ENCODE measurements around the gene PITPNM1. TPM values are rescaled to one million over a fixed set of nuclear protein-coding genes. Genes with fewer than 3 reads are reported as not detected.

PITPNM1 gene
- total and polyA plus RNA-seq, 3 experiments from 2014 or later: 49.6 to 109 (median 94.0) TPM

GRCh38 chr11:67497656-67498291 lies 7.4 kb downstream of the PITPNM1 start:
- no peaks in the 10 kb centered on the region for H3K27me3 Mint-ChIP-seq
- peaks cover 10 to 15% (median 14%) of the 10 kb centered on the region in 3 donors for H3K4me1 Mint-ChIP-seq
- H3K27ac Mint-ChIP-seq: peak overlapping the region in 1 of 8 donors; percentile 41
- Histone ChIP-seq H3K4me3 (ENCODE audit: low read length) (no peak overlapping the region), H3K9me3 (ENCODE audit: low read length) (no peaks in the 10 kb centered on the region), H3K4me1 (ENCODE audit: insufficient read depth, low read length) (no peaks in the 10 kb centered on the region), H3K36me3 (ENCODE audit: insufficient read depth, low read length) (peaks cover 18% of the 10 kb centered on the region), H3K27me3 (ENCODE audit: insufficient read depth, low read length, poor library complexity, severe bottlenecking) (no peaks in the 10 kb centered on the region), H3K27ac (ENCODE audit: low read depth, low read length) (no peak overlapping the region)
- no peak for DNase-seq
- peaks cover 8 to 89% (median 12%) of the 10 kb centered on the region in 3 donors for H3K36me3 Mint-ChIP-seq
- H3K9me3 Mint-ChIP-seq: no peaks in the 10 kb centered on the region
- ChIA-PET POLR2A (no interaction called here), CTCF (no interaction called here)
- H3K4me3 Mint-ChIP-seq: no peak overlapping the region

DNA sequence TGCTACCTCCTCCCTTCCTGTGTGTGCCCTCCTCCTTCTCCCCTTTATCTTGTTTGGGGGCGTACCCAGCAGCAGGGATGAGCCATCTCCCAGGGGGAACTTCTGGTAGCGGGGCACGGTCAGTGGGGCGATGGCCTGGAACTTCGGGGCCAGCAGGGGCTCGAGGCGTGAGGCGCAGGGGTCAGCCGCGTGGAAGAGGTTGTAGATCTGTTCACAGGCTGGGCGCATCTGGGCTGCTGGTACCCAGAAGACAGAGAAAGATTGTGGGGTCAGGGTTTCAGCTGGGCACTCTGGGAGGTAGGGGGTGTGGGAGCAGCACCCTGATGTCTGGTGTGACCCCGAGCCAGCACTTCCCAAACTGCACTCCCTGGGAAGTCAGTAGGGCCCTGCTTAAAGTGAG lies 9.1 kb downstream of the PITPNM1 start:
- Histone ChIP-seq H3K27ac (ENCODE audit: low read depth, low read length) (no peak overlapping the region), H3K27me3 (ENCODE audit: insufficient read depth, low read length, poor library complexity, severe bottlenecking) (no peaks in the 10 kb centered on the region), H3K36me3 (ENCODE audit: insufficient read depth, low read length) (peaks cover 18% of the 10 kb centered on the region), H3K9me3 (ENCODE audit: low read length) (no peaks in the 10 kb centered on the region), H3K4me1 (ENCODE audit: insufficient read depth, low read length) (no peaks in the 10 kb centered on the region), H3K4me3 (ENCODE audit: low read length) (no peak overlapping the region)
- Mint-ChIP-seq H3K27me3 (no peaks in the 10 kb centered on the region), H3K27ac (peak overlapping the region in 4 of 8 donors; percentile 39 to 93 (median 63)), H3K4me1 (peaks cover 7% of the 10 kb centered on the region in 3 donors), H3K9me3 (no peaks in the 10 kb centered on the region), H3K4me3 (no peak overlapping the region), H3K36me3 (peaks cover 7 to 86% (median 9%) of the 10 kb centered on the region in 3 donors)
- no peak for DNase-seq
- CTCF ChIA-PET: no interaction called here
- POLR2A ChIA-PET: no interaction called here

GRCh38 chr11:67495234-67496005 lies 9.7 kb downstream of the PITPNM1 start:
- H3K4me1 Mint-ChIP-seq: peaks cover under 1 to 3% (median under 1%) of the 10 kb centered on the region in 3 donors
- H3K9me3 Mint-ChIP-seq: no peaks in the 10 kb centered on the region
- Histone ChIP-seq H3K36me3 (ENCODE audit: insufficient read depth, low read length) (peaks cover 11% of the 10 kb centered on the region), H3K27ac (ENCODE audit: low read depth, low read length) (no peak overlapping the region), H3K9me3 (ENCODE audit: low read length) (no peaks in the 10 kb centered on the region), H3K27me3 (ENCODE audit: insufficient read depth, low read length, poor library complexity, severe bottlenecking) (no peaks in the 10 kb centered on the region), H3K4me1 (ENCODE audit: insufficient read depth, low read length) (no peaks in the 10 kb centered on the region), H3K4me3 (ENCODE audit: low read length) (no peak overlapping the region)
- no peak overlapping the region for H3K4me3 Mint-ChIP-seq
- CTCF ChIA-PET: no interaction called here
- H3K27ac Mint-ChIP-seq: peak overlapping the region in 1 of 8 donors; percentile 66
- no peak for DNase-seq
- H3K27me3 Mint-ChIP-seq: no peaks in the 10 kb centered on the region
- POLR2A ChIA-PET: interaction anchor here (0.6 kb wide), 1 partner anchor 69 kb away, joined by 4 read pairs; no protein-coding TSS in a partner anchor
- H3K36me3 Mint-ChIP-seq: peaks cover 0 to 86% (median 2%) of the 10 kb centered on the region in 3 donors

DNA sequence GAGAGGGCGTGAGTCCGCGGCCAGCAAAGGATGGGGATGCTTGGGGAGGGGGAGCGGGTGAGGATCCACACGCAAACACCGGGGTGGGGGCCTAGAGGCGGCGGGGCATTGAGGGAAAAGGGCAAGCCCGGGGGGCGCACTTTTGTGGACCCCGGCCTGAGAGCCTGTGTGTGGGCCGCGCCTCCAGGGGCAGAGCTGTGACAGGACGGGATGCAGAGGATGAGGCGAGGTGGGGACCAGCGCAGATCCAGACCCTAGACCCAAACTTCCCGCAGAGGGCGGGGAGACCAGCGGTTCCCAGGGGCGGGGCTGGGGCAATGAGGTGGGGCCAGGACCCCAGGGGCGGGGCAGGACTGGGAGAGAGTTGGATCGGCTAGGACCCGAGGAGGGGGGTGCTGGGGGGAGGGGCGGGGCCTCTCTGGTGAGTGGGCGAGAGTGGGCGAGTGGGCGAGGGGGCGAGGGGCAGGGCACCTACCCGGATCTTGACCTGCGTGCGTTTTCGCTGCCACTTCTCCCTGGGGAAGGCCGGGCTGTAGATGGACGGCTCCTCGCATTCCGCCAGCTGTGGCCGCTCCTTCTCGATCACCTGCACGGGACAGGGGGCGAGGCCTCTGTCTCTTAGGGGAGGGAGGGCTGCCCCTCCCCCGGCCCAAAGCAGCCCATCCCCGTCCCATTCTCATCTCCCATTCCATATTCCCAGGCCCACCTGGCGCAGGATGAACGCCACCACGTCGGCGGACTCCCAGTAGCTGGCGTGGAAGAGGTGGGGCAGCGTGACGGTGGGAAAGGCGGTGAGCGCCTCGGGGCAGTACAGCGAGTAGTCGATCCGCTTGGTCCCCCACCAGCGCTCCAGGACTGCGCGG lies 10.6 kb downstream of the PITPNM1 start:
- no peak for DNase-seq
- no peaks in the 10 kb centered on the region for H3K27me3 ChIP-seq (ENCODE audit: insufficient read depth, low read length, poor library complexity, severe bottlenecking)
- H3K27me3 Mint-ChIP-seq: no peaks in the 10 kb centered on the region
- H3K27ac Mint-ChIP-seq: peak overlapping the region in 2 of 8 donors; percentile 26 to 57
- peaks cover 9% of the 10 kb centered on the region for H3K36me3 ChIP-seq (ENCODE audit: insufficient read depth, low read length)
- peaks cover 0 to 88% (median 5%) of the 10 kb centered on the region in 3 donors for H3K36me3 Mint-ChIP-seq
- no peak overlapping the region for H3K27ac ChIP-seq (ENCODE audit: low read depth, low read length)
- CTCF ChIA-PET: no interaction called here
- H3K9me3 Mint-ChIP-seq: no peaks in the 10 kb centered on the region
- POLR2A ChIA-PET: interaction anchor here (0.6 kb wide), 1 partner anchor 69 kb away, joined by 4 read pairs; no protein-coding TSS in a partner anchor
- no peaks in the 10 kb centered on the region for H3K4me1 ChIP-seq (ENCODE audit: insufficient read depth, low read length)
- H3K4me3 Mint-ChIP-seq: no peak overlapping the region
- H3K4me1 Mint-ChIP-seq: peaks cover 3 to 7% (median 3%) of the 10 kb centered on the region in 3 donors
- no peak overlapping the region for H3K4me3 ChIP-seq (ENCODE audit: low read length)
- H3K9me3 ChIP-seq (ENCODE audit: low read length): no peaks in the 10 kb centered on the region

- Histone ChIP-seq H3K4me1 (ENCODE audit: insufficient read depth, low read length) (peaks cover under 1% of the 10 kb centered on the region), H3K4me3 (ENCODE audit: low read length) (no peak overlapping the region), H3K9me3 (ENCODE audit: low read length) (no peaks in the 10 kb centered on the region), H3K27ac (ENCODE audit: low read depth, low read length) (no peak overlapping the region), H3K27me3 (ENCODE audit: insufficient read depth, low read length, poor library complexity, severe bottlenecking) (no peaks in the 10 kb centered on the region), H3K36me3 (ENCODE audit: insufficient read depth, low read length) (peaks cover 14% of the 10 kb centered on the region)
- DNase-seq: no peak
- POLR2A ChIA-PET: interaction anchor here (0.6 to 1.9 kb wide), 2 partner anchors 10 to 71 kb away, joined by 3 to 8 read pairs; partner anchors contain the start of gene AIP
- CTCF ChIA-PET: interaction anchor here (1.4 to 2.0 kb wide), 2 partner anchors 11 to 92 kb away, joined by 4 to 5 read pairs; partner anchors contain the start of genes PITPNM1 and PPP1CA
- no peaks in the 10 kb centered on the region for H3K27me3 Mint-ChIP-seq
- H3K9me3 Mint-ChIP-seq: no peaks in the 10 kb centered on the region
- peak overlapping the region in 2 of 8 donors; percentile 15 to 17 for H3K27ac Mint-ChIP-seq
- H3K4me3 Mint-ChIP-seq: no peak overlapping the region
- peaks cover 4 to 11% (median 5%) of the 10 kb centered on the region in 3 donors for H3K4me1 Mint-ChIP-seq
- H3K36me3 Mint-ChIP-seq: peaks cover 0 to 86% (median 4%) of the 10 kb centered on the region in 3 donors
Observed at GRCh38 chr11:67493548-67494370, 11.4 kb downstream of the PITPNM1 start.

DNA sequence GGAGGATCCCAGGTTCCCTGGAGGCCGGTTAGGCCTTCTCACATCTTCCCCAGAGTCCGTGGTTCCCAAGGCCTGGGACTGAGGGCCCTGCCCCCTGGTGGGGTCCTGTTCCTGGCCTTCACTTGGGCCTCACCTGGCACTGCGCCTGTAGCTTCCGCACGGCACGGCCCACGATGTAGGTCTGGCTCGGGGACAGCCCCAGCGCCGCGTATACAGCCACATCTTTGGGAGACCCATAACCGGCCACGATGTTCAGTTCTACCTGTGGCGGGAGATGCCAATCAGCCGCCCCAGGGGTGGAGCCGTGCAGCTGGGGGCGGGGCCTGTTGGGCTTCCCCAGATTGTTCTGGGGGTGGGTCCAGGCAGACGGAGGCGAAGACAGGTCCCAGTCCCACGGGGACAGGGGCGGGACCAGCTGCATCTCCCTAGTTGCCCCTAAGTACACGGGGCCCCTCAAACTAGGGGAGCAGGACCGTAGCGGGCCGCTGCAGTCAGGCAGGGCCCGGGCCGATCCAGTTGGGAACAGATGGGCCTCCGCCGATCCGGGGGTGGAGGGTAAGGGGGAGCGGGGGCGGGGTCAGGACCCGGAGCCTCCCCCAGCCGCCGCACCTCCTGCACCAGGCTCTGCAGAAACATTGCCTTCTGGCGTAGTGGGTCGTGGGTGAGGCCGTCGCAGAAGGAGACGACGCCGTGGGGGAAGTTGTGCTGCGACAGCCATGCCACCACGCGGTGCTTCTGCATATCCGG lies 12.2 kb downstream of the PITPNM1 start:
- Mint-ChIP-seq H3K36me3 (peaks cover 0 to 86% (median 7%) of the 10 kb centered on the region in 3 donors), H3K27me3 (no peaks in the 10 kb centered on the region), H3K4me1 (peaks cover 7 to 19% (median 12%) of the 10 kb centered on the region in 3 donors), H3K27ac (peak overlapping the region in 1 of 8 donors; percentile 36), H3K4me3 (no peak overlapping the region), H3K9me3 (no peaks in the 10 kb centered on the region)
- H3K27ac ChIP-seq (ENCODE audit: low read depth, low read length): no peak overlapping the region
- no peak for DNase-seq
- peaks cover 17% of the 10 kb centered on the region for H3K36me3 ChIP-seq (ENCODE audit: insufficient read depth, low read length)
- no peaks in the 10 kb centered on the region for H3K9me3 ChIP-seq (ENCODE audit: low read length)
- no peaks in the 10 kb centered on the region for H3K27me3 ChIP-seq (ENCODE audit: insufficient read depth, low read length, poor library complexity, severe bottlenecking)
- H3K4me3 ChIP-seq (ENCODE audit: low read length): no peak overlapping the region
- ChIA-PET CTCF (interaction anchor here (0.9 to 2.0 kb wide), 6 partner anchors 12 to 104 kb away, joined by 3 to 5 read pairs (median 4); partner anchors contain the start of genes PITPNM1, PPP1CA and PTPRCAP), POLR2A (interaction anchor here (0.6 to 1.9 kb wide), 5 partner anchors 9 to 92 kb away, joined by 3 to 8 read pairs (median 3); partner anchors contain the start of genes AIP, GPR152 and PPP1CA)
- peaks cover 8% of the 10 kb centered on the region for H3K4me1 ChIP-seq (ENCODE audit: insufficient read depth, low read length)
